ENCODE results near the gene SSR4.

SSR4 gene

GRCh38 chrX:153791104-153791852, 3.2 kb upstream of the SSR4 start (continued):
- TF ChIP-seq ZNF175 (tag by site-specific recombination; IDR thresholded peaks at IDR 0.05): no peak

GRCh38 chrX:153792368-153792767, 2.1 kb upstream of the SSR4 start:
- Histone ChIP-seq H3K36me3 (ENCODE audit: control insufficient read depth in 2 of 2, insufficient read depth in 1 of 2, low read length in 2 of 2) (peaks cover 5 to 57% of the 10 kb centered on the region in 2 experiments; a peak in 2 of 3 replicates), H3K4me1 (ENCODE audit: control insufficient read depth, insufficient read depth, low read length) (no peaks in the 10 kb centered on the region), H3K4me3 (ENCODE audit: low read depth, low read length) (no peak overlapping the region), H3K27ac (ENCODE audit: extremely low read depth, low read depth, low read length) (no peak overlapping the region; the same call in 1 of the 2 replicates), H3K9me3 (ENCODE audit: control insufficient read depth, insufficient read depth, low read depth, low read length) (no peaks in the 10 kb centered on the region)
- ChIA-PET POLR2A (interaction anchor here (1.5 kb wide), 1 partner anchor 10 kb away, joined by 4 read pairs; no protein-coding TSS in a partner anchor), CTCF (interaction anchor here (0.5 to 1.4 kb wide), 2 partner anchors 25 to 160 kb away, joined by 3 to 4 read pairs; no protein-coding TSS in a partner anchor)
- TF ChIP-seq GLIS1 (tag by site-specific recombination; IDR thresholded peaks at IDR 0.05) (peak; percentile 93), ZBTB17 (tag by site-specific recombination; IDR thresholded peaks at IDR 0.05) (no peak), ZNF37A (tag by site-specific recombination; IDR thresholded peaks at IDR 0.05) (no peak), ZNF501 (tag by site-specific recombination; IDR thresholded peaks at IDR 0.05) (no peak), ZIC2 (tag by site-specific recombination; IDR thresholded peaks at IDR 0.05) (0 out of 2 replicates have a peak, but pooled peaks have one; percentile 18)

- ChIA-PET CTCF (interaction anchor here (1.1 kb wide), 1 partner anchor 11 kb away, joined by 3 read pairs; no protein-coding TSS in a partner anchor), POLR2A (interaction anchor here (1.9 kb wide), 1 partner anchor 12 kb away, joined by 16 read pairs; the partner anchor contains the start of gene SRPK3)
- Histone ChIP-seq H3K9me3 (ENCODE audit: control insufficient read depth, insufficient read depth, low read depth, low read length) (no peaks in the 10 kb centered on the region), H3K27ac (ENCODE audit: extremely low read depth, low read depth, low read length) (peak overlapping the region; percentile 89; the same call in 1 of the 2 replicates), H3K4me1 (ENCODE audit: control insufficient read depth, insufficient read depth, low read length) (no peaks in the 10 kb centered on the region), H3K36me3 (ENCODE audit: control insufficient read depth in 2 of 2, insufficient read depth in 1 of 2, low read length in 2 of 2) (peaks cover 5 to 57% of the 10 kb centered on the region in 2 experiments; a peak in 2 of 3 replicates), H3K4me3 (ENCODE audit: low read depth, low read length) (peak overlapping the region; percentile 80)
- no peak for TF ChIP-seq SP2 (tag by site-specific recombination; IDR thresholded peaks at IDR 0.05)
- peak; percentile 43; the same call in 1 of the 2 replicates for TF ChIP-seq ZBTB17 (tag by site-specific recombination; IDR thresholded peaks at IDR 0.05)
Measured at GRCh38 chrX:153793291-153793690, 1.2 kb upstream of the SSR4 start.

GRCh38 chrX:153794897-153795816, 689 bp downstream of the SSR4 start:
- Histone ChIP-seq H3K9me3 (ENCODE audit: control insufficient read depth, insufficient read depth, low read depth, low read length) (no peaks in the 10 kb centered on the region), H3K36me3 (ENCODE audit: control insufficient read depth in 2 of 2, insufficient read depth in 1 of 2, low read length in 2 of 2) (peaks cover 5 to 53% of the 10 kb centered on the region in 2 experiments; a peak in 2 of 3 replicates), H3K27ac (ENCODE audit: extremely low read depth, low read depth, low read length) (peak overlapping the region; percentile 89), H3K4me1 (ENCODE audit: control insufficient read depth, insufficient read depth, low read length) (no peaks in the 10 kb centered on the region), H3K4me3 (ENCODE audit: low read depth, low read length) (peak overlapping the region; percentile 80)
- ChIA-PET CTCF (interaction anchor here (1.1 kb wide), 1 partner anchor 31 kb away, joined by 3 read pairs; the partner anchor contains the start of gene PLXNB3), POLR2A (interaction anchor here (0.6 to 1.9 kb wide), 12 partner anchors 8 to 140 kb away, joined by 3 to 16 read pairs (median 4); partner anchors contain the start of genes NAA10 and SRPK3)
- no peak for TF ChIP-seq ZSCAN30 (tag by site-specific recombination; IDR thresholded peaks at IDR 0.05)
- no peak for TF ChIP-seq ATF2 (tag by site-specific recombination; IDR thresholded peaks at IDR 0.05; ENCODE audit: low read depth)
- TF ChIP-seq ZNF184 (tag by site-specific recombination; IDR thresholded peaks at IDR 0.05): no peak
- no peak for TF ChIP-seq ZNF707 (tag by site-specific recombination; IDR thresholded peaks at IDR 0.05)
- no peak for TF ChIP-seq KLF7 (tag by site-specific recombination; IDR thresholded peaks at IDR 0.05; ENCODE audit: borderline replicate concordance)
- no peak for TF ChIP-seq PBX3 (CRISPR knock-in tag; IDR thresholded peaks at IDR 0.05)
- TF ChIP-seq ZNF16 (tag by site-specific recombination; IDR thresholded peaks at IDR 0.05; ENCODE audit: low read depth): no peak
- TF ChIP-seq ZBTB48 (tag by site-specific recombination; IDR thresholded peaks at IDR 0.05): 0 out of 2 replicates have a peak, but pooled peaks have one; percentile 17
- 0 out of 2 replicates have a peak, but pooled peaks have one; percentile 15 for TF ChIP-seq ZNF121 (tag by site-specific recombination; IDR thresholded peaks at IDR 0.05)
- TF ChIP-seq ZNF558 (tag by site-specific recombination; IDR thresholded peaks at IDR 0.05): no peak
- TF ChIP-seq REST (tag by site-specific recombination; IDR thresholded peaks at IDR 0.05): no peak
- TF ChIP-seq ZNF2 (tag by site-specific recombination; IDR thresholded peaks at IDR 0.05): 0 out of 2 replicates have a peak, but pooled peaks have one; percentile 19
